Progenitor cell of endocrine pancreas (in vitro differentiated cells): ENCODE measurements around the gene LGALS3BP. TPM values are rescaled to one million over a fixed set of nuclear protein-coding genes. Genes with fewer than 3 reads are reported as not detected.

Experiments used
- DNase-seq: peaks from one replicate; pipeline ENCODE4 v3.0.0; 2021; ENCODE audit warnings: low spot score; ENCODE audit not compliant: unreplicated experiment
- H3K27ac Mint-ChIP-seq: 2 replicates; pipeline ENCODE4 v1.8.0; 2021; ENCODE audit warnings: mild to moderate bottlenecking, moderate library complexity, mixed read lengths
- H3K27me3 Mint-ChIP-seq: 2 replicates; pipeline ENCODE4 v1.8.0; 2021; ENCODE audit warnings: mixed read lengths
- H3K36me3 Mint-ChIP-seq: 2 replicates; pipeline ENCODE4 v1.8.0; 2022; ENCODE audit warnings: mixed read lengths; ENCODE audit not compliant: insufficient read depth
- H3K4me1 Mint-ChIP-seq: 2 replicates; pipeline ENCODE4 v1.8.0; 2021; ENCODE audit warnings: low read depth, mixed read lengths
- H3K4me3 Mint-ChIP-seq: 2 replicates; pipeline ENCODE4 v1.8.0; 2021; ENCODE audit warnings: low read depth, mild to moderate bottlenecking, moderate library complexity, mixed read lengths
- H3K9me3 Mint-ChIP-seq: 2 replicates; pipeline ENCODE4 v1.8.0; 2021; ENCODE audit warnings: low read depth, mixed read lengths
- CTCF ChIP-seq: fragments of 200-600 bp; sonication (generic); IDR thresholded peaks from one replicate; pipeline ENCODE4 v1.5.0; 2021; ENCODE audit warnings: antibody characterized with exemption, mild to moderate bottlenecking; ENCODE audit not compliant: unreplicated experiment
- total RNA-seq: library from RNA; stranded (reverse); gene quantifications from 2 replicates; pipeline ENCODE4 v1.2.1, GENCODE V29; 2021

LGALS3BP gene
- total RNA-seq, 1 donor from 2014 or later = 72.5 TPM

- no peaks in the 10 kb centered on the region for H3K36me3 Mint-ChIP-seq
- no peak overlapping the region for H3K4me3 Mint-ChIP-seq
- H3K27me3 Mint-ChIP-seq = peaks cover 2% of the 10 kb centered on the region
- H3K4me1 Mint-ChIP-seq = peaks cover 2% of the 10 kb centered on the region
- no peak for DNase-seq
- no peak overlapping the region for H3K27ac Mint-ChIP-seq
- TF ChIP-seq CTCF = no peak
- H3K9me3 Mint-ChIP-seq = no peaks in the 10 kb centered on the region
Observed at GRCh38 chr17:78973792-78974520, 5.8 kb downstream of the LGALS3BP start.

GRCh38 chr17:78973196-78973595, 6.5 kb downstream of the LGALS3BP start:
- H3K9me3 Mint-ChIP-seq = no peaks in the 10 kb centered on the region
- DNase-seq = no peak
- TF ChIP-seq CTCF = no peak
- peaks cover 2% of the 10 kb centered on the region for H3K4me1 Mint-ChIP-seq
- no peaks in the 10 kb centered on the region for H3K36me3 Mint-ChIP-seq
- no peak overlapping the region for H3K4me3 Mint-ChIP-seq
- H3K27me3 Mint-ChIP-seq = peaks cover 2% of the 10 kb centered on the region
- H3K27ac Mint-ChIP-seq = no peak overlapping the region

GRCh38 chr17:78972507-78973105, 7.1 kb downstream of the LGALS3BP start:
- Mint-ChIP-seq H3K27me3 (peaks cover 2% of the 10 kb centered on the region), H3K4me3 (no peak overlapping the region), H3K9me3 (no peaks in the 10 kb centered on the region), H3K4me1 (peaks cover 2% of the 10 kb centered on the region), H3K27ac (no peak overlapping the region), H3K36me3 (no peaks in the 10 kb centered on the region)
- DNase-seq = no peak
- TF ChIP-seq CTCF = no peak

- H3K9me3 Mint-ChIP-seq = no peaks in the 10 kb centered on the region
- H3K27me3 Mint-ChIP-seq = peaks cover 2% of the 10 kb centered on the region
- no peak for DNase-seq
- no peak for TF ChIP-seq CTCF
- peaks cover 2% of the 10 kb centered on the region for H3K4me1 Mint-ChIP-seq
- H3K27ac Mint-ChIP-seq = no peak overlapping the region
- H3K4me3 Mint-ChIP-seq = no peak overlapping the region
- no peaks in the 10 kb centered on the region for H3K36me3 Mint-ChIP-seq
Observed at GRCh38 chr17:78971756-78972506, 7.8 kb downstream of the LGALS3BP start.
